K562 (cell line): Measurements from ENCODE around the gene OR10A3. TPM values are rescaled to one million over a fixed set of nuclear protein-coding genes. Genes with fewer than 3 reads are reported as not detected.

Experiments used
- ATAC-seq: fragments of 200-7000 bp; cut with Tn5 transposase; 3 replicates; pipeline ENCODE4 v1.9.1; 2020; ENCODE audit warnings: moderate library complexity
- Bru-seq: library from RNA; stranded (reverse); fragments of 400-500 nt; gene quantifications from one replicate; lab custom pipeline; 2021; lab: Mats Ljungman, UMichigan
- BruChase-seq, 2 experiments: library from RNA; stranded (reverse); fragments of 400-500 nt; gene quantifications; one replicate each; lab custom pipeline; 2021; lab: Mats Ljungman, UMichigan
- BruUV-seq: library from RNA; stranded (reverse); fragments of 400-500 nt; replicated peaks from 2 replicates; lab custom pipeline; 2021; lab: Mats Ljungman, UMichigan
- CTCF ChIA-PET: fragments of 300-600 bp; formaldehyde crosslinking; extraction: SDS; loops from one replicate; lab custom pipeline; 2021; ENCODE audit warnings: low intra/inter-chr PET ratio; lab: Yijun Ruan, JAX
- POLR2A ChIA-PET: fragments of 300-600, 350-650 bp; sonication (Branson Sonifier 250); formaldehyde crosslinking; extraction: SDS; loops from one replicate; lab custom pipeline; 2021; ENCODE audit warnings: antibody characterized with exemption, inconsistent platforms; lab: Yijun Ruan, JAX
- DNase-seq, 4 experiments: peaks; one replicate each; pipeline versions ENCODE4 v3.0.0 to v3.0.0-alpha.2; 2011 to 2018; ENCODE audit warnings: low spot score in 3 of 4, mixed read lengths in 3 of 4; ENCODE audit errors: extremely low read depth in 1 of 4
- FAIRE-seq: peaks from 2 replicates; lab custom pipeline; 2011; peaks lifted over from hg19 to GRCh38; lab: Jason Lieb, UNC
- H2AFZ ChIP-seq: 2 replicates; pipeline ENCODE4 v1.6.0; 2011; ENCODE audit warnings: low read depth, low read length, control low read depth, inconsistent platforms
- H3K27ac ChIP-seq: fragments of 200-600 bp; 3 replicates; pipeline ENCODE4 v1.8.0; 2011; ENCODE audit warnings: low read depth, mild to moderate bottlenecking, control low read depth, inconsistent platforms, low read length, moderate library complexity, mixed read lengths; ENCODE audit errors: extremely low read depth
- H3K27me3 ChIP-seq, 2 experiments: fragments of 300-600 bp in 1 of 2; 2 replicates in 1 of 2; 3 replicates in 1 of 2; pipeline versions ENCODE4 v1.6.0 to v1.8.0; 2011; ENCODE audit warnings: inconsistent platforms in 2 of 2, low read length in 2 of 2, mild to moderate bottlenecking in 1 of 2, mixed read lengths in 1 of 2, moderate library complexity in 1 of 2; ENCODE audit not compliant: control insufficient read depth in 2 of 2, insufficient read depth in 2 of 2
- H3K36me3 ChIP-seq: fragments of 300-600 bp; 3 replicates; pipeline ENCODE4 v1.8.0; 2011; ENCODE audit warnings: mild to moderate bottlenecking, low read length, inconsistent platforms; ENCODE audit not compliant: control insufficient read depth, insufficient read depth
- H3K4me1 ChIP-seq, 2 experiments: fragments of 200-600 bp in 1 of 2; replicated peaks in 1 of 2; 2 replicates in 1 of 2; 3 replicates in 1 of 2; pipeline versions ENCODE4 v1.5.1 to v1.8.0; 2011; ENCODE audit warnings: inconsistent platforms in 2 of 2, low read length in 2 of 2, mild to moderate bottlenecking in 1 of 2, mixed read lengths in 1 of 2, moderate library complexity in 1 of 2; ENCODE audit not compliant: control insufficient read depth in 2 of 2, insufficient read depth in 2 of 2
- H3K4me2 ChIP-seq: 2 replicates; pipeline ENCODE4 v1.6.1; 2011; ENCODE audit warnings: low read length, control low read depth, inconsistent platforms, mixed read lengths; ENCODE audit not compliant: insufficient read depth
- H3K4me3 ChIP-seq: fragments of 200-600 bp; sonication (generic), shearing (Covaris generic); 2 replicates; pipeline ENCODE4 v1.5.1; 2016; ENCODE audit warnings: control low read depth, inconsistent platforms
- H3K79me2 ChIP-seq: fragments of 200-600 bp; 3 replicates; pipeline ENCODE4 v1.8.0; 2011; ENCODE audit warnings: low read length, inconsistent platforms; ENCODE audit not compliant: control insufficient read depth, insufficient read depth
- H3K9ac ChIP-seq, 2 experiments: 2 replicates each; pipeline versions ENCODE4 v1.6.0 to v1.6.1; 2011; ENCODE audit warnings: low read depth in 2 of 2, low read length in 2 of 2, control low read depth in 1 of 2, inconsistent platforms in 1 of 2, mild to moderate bottlenecking in 1 of 2, mixed read lengths in 1 of 2; ENCODE audit not compliant: insufficient read depth in 1 of 2
- H3K9me1 ChIP-seq: one replicate; pipeline ENCODE4 v1.6.0; 2011; ENCODE audit warnings: inconsistent platforms, mild to moderate bottlenecking, low read length, moderate library complexity; ENCODE audit not compliant: control insufficient read depth, insufficient read depth
- H3K9me3 ChIP-seq: replicated peaks from 2 replicates; pipeline ENCODE4 v1.5.1; 2011; ENCODE audit warnings: low read depth, low read length, inconsistent platforms; ENCODE audit not compliant: control insufficient read depth, insufficient read depth
- H4K20me1 ChIP-seq: replicated peaks from 2 replicates; pipeline ENCODE4 v1.6.1; 2011; ENCODE audit warnings: low read length, inconsistent platforms, mixed read lengths; ENCODE audit not compliant: control insufficient read depth, insufficient read depth
- C11orf30 ChIP-seq: fragments of 450-650 bp; IDR thresholded peaks from 2 replicates; pipeline ENCODE4 v1.6.1; 2016; ENCODE audit warnings: low read depth, mild to moderate bottlenecking
- CBFA2T3 ChIP-seq: fragments of 450-650 bp; IDR thresholded peaks from 2 replicates; pipeline ENCODE4 v1.6.1; 2017
- DACH1 ChIP-seq: fragments of 450-650 bp; IDR thresholded peaks from 2 replicates; pipeline ENCODE4 v1.6.1; 2018; ENCODE audit not compliant: partially characterized antibody
- HDGF ChIP-seq: fragments of 450-650 bp; IDR thresholded peaks from 2 replicates; pipeline ENCODE4 v1.6.1; 2016
- PHTF2 ChIP-seq: fragments of 250-450 bp; sonication (Bioruptor Pico); IDR thresholded peaks from 2 replicates; pipeline ENCODE4 v1.5.0; 2021; ENCODE audit warnings: mild to moderate bottlenecking
- PPARD ChIP-seq: fragments of 250-450 bp; sonication (Bioruptor Pico); IDR thresholded peaks from 2 replicates; pipeline ENCODE4 v1.8.0; 2022; ENCODE audit warnings: inconsistent platforms, mild to moderate bottlenecking, moderate library complexity
- SMAD3 ChIP-seq: fragments of 450-650 bp; formaldehyde crosslinking; conservative IDR thresholded peaks from 2 replicates; pipeline ENCODE4 v1.4.0; 2020; ENCODE audit warnings: mild to moderate bottlenecking
- STAG1 ChIP-seq: sonication (generic); formaldehyde crosslinking; IDR thresholded peaks from 2 replicates; pipeline ENCODE4 v1.5.0; 2020; ENCODE audit warnings: missing genetic modification reagents, borderline replicate concordance
- TRIM28 ChIP-seq: fragments of 450-650 bp; IDR thresholded peaks from 2 replicates; pipeline ENCODE4 v1.6.1; 2017
- XRCC3 ChIP-seq: fragments of 450-650 bp; IDR thresholded peaks from 2 replicates; pipeline ENCODE4 v1.6.1; 2017; ENCODE audit warnings: mild to moderate bottlenecking, moderate library complexity
- ZNF277 ChIP-seq: fragments of 250-450 bp; sonication (Bioruptor Pico); IDR thresholded peaks from 2 replicates; pipeline ENCODE4 v1.8.0; 2022; ENCODE audit warnings: inconsistent platforms, mild to moderate bottlenecking, moderate library complexity, borderline replicate concordance
- ZNF407 ChIP-seq: fragments of 450-650 bp; IDR thresholded peaks from 2 replicates; pipeline ENCODE4 v1.6.1; 2016; ENCODE audit warnings: low read depth
- WGBS: fragments of 100-300 bp; shearing (Covaris generic); methylation state at CpG from one replicate; pipeline ENCODE4 v1.1.6; 2016; ENCODE audit warnings: low coverage, mixed read lengths; ENCODE audit not compliant: insufficient coverage; ENCODE audit errors: missing lambda C conversion rate; 5-methylcytosine and 5-hydroxymethylcytosine counted together
- in situ Hi-C: fragments of 300-500 bp; cut with MboI; formaldehyde crosslinking; loops from 4 replicates; pipeline ENCODE4 v1.15.0; 2018; ENCODE audit warnings: inconsistent platforms, mixed read lengths
- intact Hi-C: fragments of 100-400 bp; cut with micrococcal nuclease; formaldehyde crosslinking; loops from 2 replicates; pipeline ENCODE4 v1.14.2; 2022
- long read RNA-seq, 3 experiments: library from polyadenylated mRNA in 2 of 3; library from RNA in 1 of 3; unstranded in 2 of 3; stranded (forward) in 1 of 3; transcript quantifications; one replicate each; pipeline ENCODE4 v2.0.0, GENCODE V29; 2019 to 2022
- polyA minus RNA-seq, 3 experiments: library from RNA; depleted of rRNA, polyadenylated mRNA; stranded (reverse); fragments of >200 nt; gene quantifications; 2 replicates each; pipeline ENCODE4 v1.2.3, GENCODE V29; 2011
- polyA plus RNA-seq, 8 experiments: library from polyadenylated mRNA; depleted of rRNA in 4 of 8; stranded (reverse) in 5 of 8; unstranded in 3 of 8; fragments of >200 nt; fragmentation: Nextera tagmentation in 2 of 8; fragmentation: Illumina TruSeq in 1 of 8; extraction: Ambion mirVana in 2 of 8; extraction: Trizol in 1 of 8; gene quantifications; 2 replicates each; pipeline versions ENCODE4 v1.2.1 to v1.2.3, GENCODE V29; 2011 to 2014; ENCODE audit warnings: inconsistent platforms in 1 of 8, missing spikeins in 1 of 8
- total RNA-seq, 7 experiments: library from RNA; depleted of rRNA in 6 of 7; stranded (reverse); fragments of >200 nt in 6 of 7; fragmentation: Illumina TruSeq in 2 of 7; extraction: Trizol in 2 of 7; gene quantifications; 2 replicates each; pipeline versions ENCODE4 v1.2.1 to v1.2.3, GENCODE V29; 2011 to 2021; ENCODE audit warnings: low replicate concordance in 1 of 7

The OR10A3 gene
- not detected in 2 replicates for total RNA-seq (2011; cell fraction: chromatin; rRNA removed; ENCODE audit: low replicate concordance)
- total RNA-seq (2011; cell fraction: nucleolus; rRNA removed): not detected in 2 replicates
- total RNA-seq (2011; cell fraction: nucleoplasm; rRNA removed): not detected in 2 replicates
- total RNA-seq (2014; rRNA removed) (not detected in 2 replicates), total RNA-seq (2014; rRNA removed; fragmentation: Illumina TruSeq; extraction: Trizol) (not detected in 2 replicates), total RNA-seq (2015; rRNA removed; fragmentation: Illumina TruSeq; extraction: Trizol) (not detected in 2 replicates), total RNA-seq (2021) (not detected in 2 replicates), polyA plus RNA-seq (2011; rRNA removed) (not detected in 2 replicates), polyA plus RNA-seq (2014; fragmentation: Illumina TruSeq; extraction: Trizol) (not detected in 2 replicates), polyA plus RNA-seq (2014; fragmentation: Nextera tagmentation; extraction: Ambion mirVana) (not detected), polyA plus RNA-seq (2014; rRNA removed) (not detected in 2 replicates), polyA minus RNA-seq (2011; rRNA and poly(A)+ RNA removed) (not detected in 2 replicates), Bru-seq, nascent RNA (not detected), BruChase-seq, experiment 1, labeled RNA remaining after a 2-hour chase (not detected), BruChase-seq, experiment 2, labeled RNA remaining after a 6-hour chase (not detected)
- polyA plus RNA-seq (2011; cell fraction: cytosol; rRNA removed): not detected in 2 replicates
- polyA plus RNA-seq (2011; cell fraction: nucleus; rRNA removed): not detected in 2 replicates
- not detected in 2 replicates for polyA plus RNA-seq (2012)
- not detected in 2 replicates for polyA minus RNA-seq (2011; cell fraction: cytosol; rRNA and poly(A)+ RNA removed)
- polyA minus RNA-seq (2011; cell fraction: nucleus; rRNA and poly(A)+ RNA removed): not detected in 2 replicates
- long read RNA-seq, experiment 1: 0 reads
- long read RNA-seq, experiment 2: 0 reads
- long read RNA-seq, experiment 3: 0 reads

GRCh38 chr11:7941608-7942007 lies at the start of gene OR10A3:
TSS of gene OR10A3 (minus strand) at chr11:7941708. CDS start at chr11:7939520, 2,188 bp downstream.
- H4K20me1 ChIP-seq: no peaks in the 10 kb centered on the region
- intact Hi-C loops (no loop called here), in situ Hi-C loops (no loop called here)
- DNase-seq: no peak
- ChIA-PET POLR2A (no interaction called here), CTCF (no interaction called here)
- H3K4me1 ChIP-seq: no peaks in the 10 kb centered on the region
- H3K79me2 ChIP-seq: no peaks in the 10 kb centered on the region
- no peaks in the 10 kb centered on the region for H3K36me3 ChIP-seq
- H3K4me2 ChIP-seq: no peak within 1 kb of the TSS
- 0% methylated on average over 2 of the region's 2 CpGs for WGBS
- no peaks in the 10 kb centered on the region for H3K9me1 ChIP-seq
- no peak within 1 kb of the TSS for H2AFZ ChIP-seq
- H3K27me3 ChIP-seq: no peaks in the 10 kb centered on the region; a peak in 1 of 5 replicates
- no peak for FAIRE-seq
- no peak within 1 kb of the TSS for H3K27ac ChIP-seq
- no peak within 1 kb of the TSS for H3K9ac ChIP-seq
- no peak for ATAC-seq
- no TSS peak for BruUV-seq
- H3K4me3 ChIP-seq: no peak within 1 kb of the TSS
- no peaks in the 10 kb centered on the region for H3K9me3 ChIP-seq
- no peak for TF ChIP-seq PPARD
- TF ChIP-seq PHTF2 (CRISPR knock-in tag): no peak
- TF ChIP-seq DACH1: no peak
- TF ChIP-seq CBFA2T3: no peak
- no peak for TF ChIP-seq HDGF
- no peak for TF ChIP-seq C11orf30
- TF ChIP-seq STAG1 (CRISPR knock-in tag): no peak
- no peak for TF ChIP-seq XRCC3
- TF ChIP-seq SMAD3 (CRISPR knock-in tag): no peak
- no peak for TF ChIP-seq ZNF407
- TF ChIP-seq ZNF277 (CRISPR knock-in tag): no peak
- TF ChIP-seq TRIM28: no peak
